NCI-H524 (cell line): ENCODE data around the gene PERCC1.
"Not testable (repeated sequence)": the region's sequence is repeated elsewhere in the genome, so short reads cannot be mapped to it uniquely, and the experiment has no call there.

Experiments used
- DNase-seq, 2 experiments: peaks; one replicate each; lab custom pipeline; 2025; lab: John Stamatoyannopoulos, UW

The PERCC1 gene

GRCh38 chr16:1434644-1435592, 4.0 kb downstream of the PERCC1 start:
- no peak for DNase-seq

GRCh38 chr16:1435921-1436697, 5.2 kb downstream of the PERCC1 start:
- peak in 1 of 2 experiments; percentile 18 for DNase-seq

GRCh38 chr16:1436731-1437355, 6.0 kb downstream of the PERCC1 start:
- DNase-seq: no peak

- peak in 1 of 2 experiments; percentile 56 for DNase-seq
Measured at GRCh38 chr16:1437606-1438005, 6.7 kb downstream of the PERCC1 start.

- no peak for DNase-seq
Measured at GRCh38 chr16:1438229-1439057, 7.6 kb downstream of the PERCC1 start.

GRCh38 chr16:1439058-1439698, 8.3 kb downstream of the PERCC1 start:
- DNase-seq: peak in 1 of 2 experiments; percentile 25

- DNase-seq: not testable (repeated sequence)
Measured at GRCh38 chr16:1439699-1440074, 8.8 kb downstream of the PERCC1 start.

- no peak for DNase-seq
Measured at GRCh38 chr16:1441391-1441829, 10.5 kb downstream of the PERCC1 start.

GRCh38 chr16:1442697-1443096, 11.8 kb downstream of the PERCC1 start:
- no peak for DNase-seq

- DNase-seq: peak in 1 of 2 experiments; percentile 14
Measured at GRCh38 chr16:1443403-1443973, 12.6 kb downstream of the PERCC1 start.

- no peak for DNase-seq
Measured at GRCh38 chr16:1443980-1444729, 13.3 kb downstream of the PERCC1 start, which contains the start of gene CCDC154. Gene CCDC154 (minus strand): TSS chr16:1444556. CDS start chr16:1444322, 234 bp downstream.

GRCh38 chr16:1444730-1445517, 14.0 kb downstream of the PERCC1 start:
- no peak for DNase-seq

GRCh38 chr16:1445518-1446203, 14.8 kb downstream of the PERCC1 start:
- DNase-seq: no peak

- DNase-seq: no peak
Measured at GRCh38 chr16:1446296-1447080, 15.6 kb downstream of the PERCC1 start.

- no peak for DNase-seq
Measured at GRCh38 chr16:1447965-1448364, 17.1 kb downstream of the PERCC1 start.

- DNase-seq: no peak
Measured at GRCh38 chr16:1448536-1449116, 17.7 kb downstream of the PERCC1 start.

GRCh38 chr16:1449201-1449788, 18.4 kb downstream of the PERCC1 start:
- DNase-seq: no peak
